ENCODE data around the gene SSBP4. TPM values are rescaled to one million over a fixed set of nuclear protein-coding genes. Genes with fewer than 3 reads are reported as not detected.
A peak's percentile ranks its signal among the peaks of the same experiment; 100 is the strongest.

SSBP4 gene
- total RNA-seq, 1 donor from 2014 or later, result 71.8 TPM

DNA sequence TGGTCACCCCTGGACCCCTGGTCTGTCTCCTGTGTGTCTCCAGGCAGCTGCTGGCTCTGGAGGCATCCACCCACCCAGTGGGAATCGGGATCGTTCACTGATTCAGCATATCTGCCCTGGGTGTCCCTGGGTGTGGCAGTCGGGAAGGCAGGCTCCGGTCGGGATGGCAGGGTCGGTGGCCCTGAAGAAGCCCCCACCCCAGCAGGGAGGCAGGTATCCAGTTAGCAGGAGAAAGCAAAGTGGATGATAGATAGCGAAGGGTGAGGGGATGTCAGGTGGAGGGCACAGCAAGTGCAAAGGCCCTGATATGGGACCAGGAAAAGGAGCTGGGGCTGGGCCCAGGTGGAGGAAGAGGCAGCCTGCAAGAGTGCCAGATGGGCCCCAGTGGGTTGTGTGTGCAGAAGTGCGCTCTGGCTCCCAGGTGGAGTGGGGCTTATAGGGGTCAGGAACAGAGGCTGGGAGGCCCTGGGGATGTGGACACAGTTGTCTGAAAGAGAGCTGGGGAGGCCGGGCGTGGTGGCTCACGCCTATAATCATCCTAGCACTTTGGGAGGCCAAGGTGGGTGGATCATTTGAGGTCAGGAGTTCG is 2.3 kb downstream of the SSBP4 start:
- H3K27me3 Mint-ChIP-seq (ENCODE audit: low read depth), result peaks cover 28% of the 10 kb centered on the region
- no peak overlapping the region for H3K27ac Mint-ChIP-seq (ENCODE audit: unreplicated experiment)
- H3K4me1 Mint-ChIP-seq, result peaks cover 40% of the 10 kb centered on the region
- H3K4me3 Mint-ChIP-seq, result peak overlapping the region; percentile 78
- no peak for DNase-seq (ENCODE audit: low read depth, low spot score)
- H3K9me3 Mint-ChIP-seq, result no peaks in the 10 kb centered on the region
- H3K36me3 Mint-ChIP-seq (ENCODE audit: low read depth), result no peaks in the 10 kb centered on the region
- TF ChIP-seq, protein P1, sequence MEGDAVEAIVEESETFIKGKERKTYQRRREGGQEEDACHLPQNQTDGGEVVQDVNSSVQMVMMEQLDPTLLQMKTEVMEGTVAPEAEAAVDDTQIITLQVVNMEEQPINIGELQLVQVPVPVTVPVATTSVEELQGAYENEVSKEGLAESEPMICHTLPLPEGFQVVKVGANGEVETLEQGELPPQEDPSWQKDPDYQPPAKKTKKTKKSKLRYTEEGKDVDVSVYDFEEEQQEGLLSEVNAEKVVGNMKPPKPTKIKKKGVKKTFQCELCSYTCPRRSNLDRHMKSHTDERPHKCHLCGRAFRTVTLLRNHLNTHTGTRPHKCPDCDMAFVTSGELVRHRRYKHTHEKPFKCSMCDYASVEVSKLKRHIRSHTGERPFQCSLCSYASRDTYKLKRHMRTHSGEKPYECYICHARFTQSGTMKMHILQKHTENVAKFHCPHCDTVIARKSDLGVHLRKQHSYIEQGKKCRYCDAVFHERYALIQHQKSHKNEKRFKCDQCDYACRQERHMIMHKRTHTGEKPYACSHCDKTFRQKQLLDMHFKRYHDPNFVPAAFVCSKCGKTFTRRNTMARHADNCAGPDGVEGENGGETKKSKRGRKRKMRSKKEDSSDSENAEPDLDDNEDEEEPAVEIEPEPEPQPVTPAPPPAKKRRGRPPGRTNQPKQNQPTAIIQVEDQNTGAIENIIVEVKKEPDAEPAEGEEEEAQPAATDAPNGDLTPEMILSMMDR (conservative IDR thresholded peaks at IDR 0.05), result no peak

DNA sequence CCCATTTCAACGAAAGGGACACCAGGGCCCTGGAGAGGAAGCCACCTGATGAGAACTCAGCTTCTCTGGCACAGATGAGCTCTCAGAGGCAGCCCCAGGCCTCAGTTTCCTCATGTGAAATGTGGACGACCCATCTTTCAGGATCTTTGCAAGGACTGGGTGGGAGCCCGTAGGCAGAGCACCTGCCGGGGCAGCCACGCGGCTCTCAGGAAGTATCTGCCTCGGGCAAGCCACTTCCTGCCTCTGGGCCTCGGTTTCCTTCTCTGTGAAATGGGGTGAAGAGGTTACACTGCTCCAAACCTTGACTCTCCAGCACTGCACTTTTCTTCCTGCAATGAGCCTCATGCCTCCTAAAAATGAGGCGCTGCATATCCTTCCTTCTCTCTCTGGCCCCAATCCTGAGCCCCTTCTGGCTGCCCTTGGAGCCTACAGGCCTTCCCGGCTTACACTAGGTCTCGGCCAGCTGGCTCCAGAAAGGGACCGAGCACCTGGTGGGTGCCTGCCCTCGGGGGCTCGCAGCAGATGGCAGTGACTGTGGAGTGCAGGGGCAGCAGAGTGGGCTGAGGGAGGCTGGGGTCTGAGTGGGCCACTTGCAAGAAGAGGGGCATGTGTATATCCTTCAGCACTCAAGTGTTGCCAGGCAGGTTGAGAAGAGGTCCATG is 3.5 kb downstream of the SSBP4 start:
- Mint-ChIP-seq H3K9me3 (no peaks in the 10 kb centered on the region), H3K4me1 (peaks cover 32% of the 10 kb centered on the region), H3K4me3 (peak overlapping the region; percentile 78), H3K36me3 (ENCODE audit: low read depth) (no peaks in the 10 kb centered on the region), H3K27ac (ENCODE audit: unreplicated experiment) (peak overlapping the region; percentile 67), H3K27me3 (ENCODE audit: low read depth) (peaks cover 22% of the 10 kb centered on the region)
- no peak for DNase-seq (ENCODE audit: low read depth, low spot score)
- TF ChIP-seq, protein P1 (conservative IDR thresholded peaks at IDR 0.05), result no peak

DNA sequence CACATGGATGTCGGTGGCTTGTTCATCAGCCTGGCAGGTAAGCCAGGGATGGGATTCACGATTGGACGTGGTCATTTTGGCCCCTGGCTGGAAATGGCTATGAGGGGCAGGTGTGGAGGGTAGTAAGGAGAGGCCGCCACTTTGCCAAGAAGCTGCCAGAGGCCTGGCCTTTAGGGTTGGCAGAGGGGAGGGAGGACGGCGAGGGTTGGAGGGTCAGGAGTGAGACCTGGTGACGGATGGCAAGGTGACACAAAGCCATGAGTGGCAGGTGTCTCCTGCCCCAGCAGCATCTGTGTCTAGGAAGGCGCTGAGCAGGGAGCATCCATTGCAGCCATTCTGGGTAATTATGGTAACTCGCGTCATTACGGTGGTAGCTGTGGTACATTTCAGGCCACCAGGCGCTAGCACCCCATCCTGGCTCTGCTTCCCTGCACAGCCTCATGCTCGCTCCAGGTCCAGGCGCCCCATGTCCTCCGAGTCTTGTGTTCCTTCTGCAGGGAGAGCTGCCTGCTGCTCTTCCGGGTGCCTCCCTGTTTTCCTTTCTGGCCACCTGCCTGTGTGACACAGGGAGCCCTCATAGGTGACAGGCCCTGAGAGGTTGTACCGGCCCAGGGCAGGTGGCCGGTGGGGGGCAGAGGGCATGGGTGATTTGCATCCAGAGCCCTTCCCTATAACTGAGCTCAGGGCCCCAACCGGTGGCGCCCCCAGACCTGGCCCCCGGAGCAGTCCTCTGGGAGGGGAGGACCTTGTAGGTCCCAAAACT is 4.2 kb downstream of the SSBP4 start:
- H3K4me1 Mint-ChIP-seq, result peaks cover 29% of the 10 kb centered on the region
- H3K4me3 Mint-ChIP-seq, result peak overlapping the region; percentile 60
- peak overlapping the region; percentile 67 for H3K27ac Mint-ChIP-seq (ENCODE audit: unreplicated experiment)
- TF ChIP-seq, protein P1 (conservative IDR thresholded peaks at IDR 0.05), result no peak
- no peaks in the 10 kb centered on the region for H3K9me3 Mint-ChIP-seq
- no peaks in the 10 kb centered on the region for H3K36me3 Mint-ChIP-seq (ENCODE audit: low read depth)
- H3K27me3 Mint-ChIP-seq (ENCODE audit: low read depth), result peaks cover 17% of the 10 kb centered on the region
- no peak for DNase-seq (ENCODE audit: low read depth, low spot score)

DNA sequence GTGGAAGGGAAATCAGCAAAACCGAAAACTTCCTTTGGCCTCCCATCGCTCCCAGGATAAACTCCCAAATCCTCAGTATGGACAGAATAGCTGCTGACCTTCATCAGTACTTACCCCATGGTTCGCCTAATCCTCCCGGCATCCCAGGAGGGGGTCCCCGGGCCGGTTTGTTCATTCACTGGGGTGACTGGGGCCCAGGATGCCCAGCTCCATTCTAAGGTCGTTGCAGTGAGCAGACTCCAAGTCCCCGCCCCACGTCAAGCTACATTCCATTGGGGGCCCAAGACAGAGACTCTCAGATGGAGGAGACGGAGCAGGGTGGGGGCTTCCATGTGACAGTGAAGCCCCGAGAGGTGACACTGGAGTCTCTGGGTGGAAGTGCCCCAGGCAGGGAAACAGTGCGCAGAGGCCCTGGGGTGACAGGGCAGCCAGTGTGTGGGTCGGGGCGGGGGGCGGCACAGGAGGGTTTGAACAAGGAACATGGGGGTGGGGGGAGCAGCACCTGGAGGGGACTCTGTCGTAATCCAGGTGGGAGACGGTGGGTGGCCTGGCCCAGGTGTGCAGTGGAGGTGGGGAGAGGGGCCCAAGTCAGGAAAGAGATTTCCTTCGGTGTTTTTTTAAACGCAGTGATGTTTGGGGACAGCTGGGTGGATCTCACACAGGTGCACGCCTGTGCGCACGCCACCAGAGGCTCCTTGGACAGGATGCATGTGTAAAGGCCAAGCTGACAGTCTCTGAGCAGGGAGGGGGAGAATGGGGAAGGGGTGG is 5.1 kb downstream of the SSBP4 start:
- Mint-ChIP-seq H3K4me3 (peak overlapping the region; percentile 57), H3K36me3 (ENCODE audit: low read depth) (no peaks in the 10 kb centered on the region), H3K4me1 (peaks cover 24% of the 10 kb centered on the region), H3K27me3 (ENCODE audit: low read depth) (peaks cover 12% of the 10 kb centered on the region), H3K9me3 (no peaks in the 10 kb centered on the region), H3K27ac (ENCODE audit: unreplicated experiment) (no peak overlapping the region)
- TF ChIP-seq, protein P1 (conservative IDR thresholded peaks at IDR 0.05), result no peak
- DNase-seq (ENCODE audit: low read depth, low spot score), result no peak

DNA sequence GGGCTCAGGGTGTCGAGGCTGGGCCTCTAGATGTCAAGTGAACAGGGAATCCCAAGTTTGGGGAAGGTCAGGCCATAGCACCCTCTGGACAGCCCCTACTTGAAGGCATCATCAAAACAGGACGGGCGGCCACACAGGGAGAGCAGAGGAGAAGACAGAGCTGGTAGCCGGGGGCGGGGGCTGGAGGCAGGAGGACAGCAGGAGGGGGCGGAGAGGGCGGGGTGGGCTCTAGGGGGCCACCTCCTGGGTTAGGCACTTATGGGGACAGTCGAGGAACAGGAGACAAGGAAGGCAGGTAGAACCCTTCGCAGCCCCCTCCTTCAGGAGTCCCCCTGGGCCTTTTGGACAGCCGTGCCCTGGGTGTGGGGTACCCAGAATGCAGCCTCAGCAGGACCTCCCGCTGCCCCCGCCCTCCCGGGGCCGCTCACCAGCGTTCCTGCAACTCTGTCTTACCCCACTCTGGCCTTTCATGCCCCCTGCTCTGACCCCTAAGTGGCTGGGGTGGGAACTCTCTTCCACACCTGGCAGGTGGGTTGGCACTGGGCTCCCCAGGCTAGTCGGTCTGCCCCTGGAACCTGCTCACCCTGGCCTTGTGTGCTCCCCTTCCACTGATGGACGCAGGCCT is 5.8 kb downstream of the SSBP4 start:
- H3K9me3 Mint-ChIP-seq, result no peaks in the 10 kb centered on the region
- TF ChIP-seq, protein P1 (conservative IDR thresholded peaks at IDR 0.05), result no peak
- H3K4me1 Mint-ChIP-seq, result peaks cover 24% of the 10 kb centered on the region
- H3K36me3 Mint-ChIP-seq (ENCODE audit: low read depth), result no peaks in the 10 kb centered on the region
- H3K4me3 Mint-ChIP-seq, result no peak overlapping the region
- DNase-seq (ENCODE audit: low read depth, low spot score), result no peak
- peaks cover 12% of the 10 kb centered on the region for H3K27me3 Mint-ChIP-seq (ENCODE audit: low read depth)
- no peak overlapping the region for H3K27ac Mint-ChIP-seq (ENCODE audit: unreplicated experiment)
